Endothelial cell (in vitro differentiated cells): ENCODE measurements around the gene CRYL1. TPM values are rescaled to one million over a fixed set of nuclear protein-coding genes. Genes with fewer than 3 reads are reported as not detected.

Source experiments
- DNase-seq: peaks from one replicate; pipeline ENCODE4 v3.0.0; 2021; ENCODE audit warnings: low spot score
- H3K27ac Mint-ChIP-seq: one replicate; pipeline ENCODE4 v1.8.0; 2021; ENCODE audit warnings: mixed read lengths, inconsistent platforms; ENCODE audit not compliant: unreplicated experiment
- H3K27me3 Mint-ChIP-seq: one replicate; pipeline ENCODE4 v1.8.0; 2021; ENCODE audit warnings: mild to moderate bottlenecking, moderate library complexity, mixed read lengths, inconsistent platforms; ENCODE audit not compliant: unreplicated experiment
- H3K36me3 Mint-ChIP-seq: one replicate; pipeline ENCODE4 v1.8.0; 2021; ENCODE audit warnings: mild to moderate bottlenecking, low read depth, mixed read lengths, inconsistent platforms; ENCODE audit not compliant: unreplicated experiment
- H3K4me1 Mint-ChIP-seq: one replicate; pipeline ENCODE4 v1.8.0; 2021; ENCODE audit warnings: mild to moderate bottlenecking, mixed read lengths, inconsistent platforms; ENCODE audit not compliant: unreplicated experiment
- H3K4me3 Mint-ChIP-seq: one replicate; pipeline ENCODE4 v1.8.0; 2021; ENCODE audit warnings: mild to moderate bottlenecking, mixed read lengths, inconsistent platforms; ENCODE audit not compliant: unreplicated experiment
- H3K9me3 Mint-ChIP-seq: one replicate; pipeline ENCODE4 v1.8.0; 2021; ENCODE audit warnings: mixed read lengths, inconsistent platforms; ENCODE audit not compliant: unreplicated experiment
- total RNA-seq: library from RNA; stranded (reverse); fragmentation: NEBNext Ultra II Directional; extraction: Animal tissue kit (Norgen Biotek cat#: 25700); gene quantifications from one replicate; pipeline ENCODE4 v1.2.1, GENCODE V29; 2021; ENCODE audit not compliant: unreplicated experiment
- TF ChIP-seq, protein P1 (sequence below): fragments of 200-600 bp; sonication (generic); IDR thresholded peaks from one replicate; pipeline ENCODE4 v1.5.0; 2021; ENCODE audit warnings: antibody characterized with exemption; ENCODE audit not compliant: unreplicated experiment

Gene CRYL1
- total RNA-seq, 1 donor from 2014 or later: 4.8 TPM

DNA sequence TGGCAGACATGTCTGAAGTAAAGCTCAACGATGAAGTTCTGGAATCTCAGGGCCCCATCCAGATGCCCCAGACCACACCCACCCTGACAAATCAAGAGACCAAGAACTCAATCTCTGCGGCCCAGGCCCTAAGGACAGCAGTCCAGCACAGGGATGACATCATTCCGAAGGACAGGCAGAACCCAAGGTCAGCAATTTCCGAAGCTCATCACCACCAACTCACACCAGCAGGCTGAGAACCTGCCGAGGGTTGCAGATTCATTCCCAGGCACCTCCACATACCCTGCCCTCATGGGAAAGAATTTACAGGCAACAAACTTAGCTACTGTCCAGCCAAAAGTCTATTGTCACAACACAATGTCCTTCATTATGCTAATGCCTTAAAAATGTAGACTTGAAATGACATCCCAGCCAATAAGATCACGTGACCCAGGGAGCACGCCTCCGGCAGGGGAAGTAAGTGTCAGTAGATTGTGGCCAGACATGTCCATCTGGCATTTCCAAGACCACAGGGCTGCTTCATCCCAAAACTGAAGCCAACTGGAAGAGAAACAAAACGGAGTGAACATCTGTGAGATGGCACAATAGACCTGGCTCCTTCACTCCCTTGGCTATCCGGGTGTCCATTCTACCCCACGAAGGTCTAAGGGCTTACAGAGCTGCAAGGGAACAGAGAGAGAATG, 98.8 kb downstream of the CRYL1 start:
- Mint-ChIP-seq H3K27me3 (peaks cover 3% of the 10 kb centered on the region), H3K27ac (no peak overlapping the region), H3K4me1 (peaks cover 23% of the 10 kb centered on the region), H3K9me3 (no peaks in the 10 kb centered on the region), H3K36me3 (no peaks in the 10 kb centered on the region), H3K4me3 (no peak overlapping the region)
- DNase-seq: no peak
- TF ChIP-seq, protein P1, sequence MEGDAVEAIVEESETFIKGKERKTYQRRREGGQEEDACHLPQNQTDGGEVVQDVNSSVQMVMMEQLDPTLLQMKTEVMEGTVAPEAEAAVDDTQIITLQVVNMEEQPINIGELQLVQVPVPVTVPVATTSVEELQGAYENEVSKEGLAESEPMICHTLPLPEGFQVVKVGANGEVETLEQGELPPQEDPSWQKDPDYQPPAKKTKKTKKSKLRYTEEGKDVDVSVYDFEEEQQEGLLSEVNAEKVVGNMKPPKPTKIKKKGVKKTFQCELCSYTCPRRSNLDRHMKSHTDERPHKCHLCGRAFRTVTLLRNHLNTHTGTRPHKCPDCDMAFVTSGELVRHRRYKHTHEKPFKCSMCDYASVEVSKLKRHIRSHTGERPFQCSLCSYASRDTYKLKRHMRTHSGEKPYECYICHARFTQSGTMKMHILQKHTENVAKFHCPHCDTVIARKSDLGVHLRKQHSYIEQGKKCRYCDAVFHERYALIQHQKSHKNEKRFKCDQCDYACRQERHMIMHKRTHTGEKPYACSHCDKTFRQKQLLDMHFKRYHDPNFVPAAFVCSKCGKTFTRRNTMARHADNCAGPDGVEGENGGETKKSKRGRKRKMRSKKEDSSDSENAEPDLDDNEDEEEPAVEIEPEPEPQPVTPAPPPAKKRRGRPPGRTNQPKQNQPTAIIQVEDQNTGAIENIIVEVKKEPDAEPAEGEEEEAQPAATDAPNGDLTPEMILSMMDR: no peak

DNA sequence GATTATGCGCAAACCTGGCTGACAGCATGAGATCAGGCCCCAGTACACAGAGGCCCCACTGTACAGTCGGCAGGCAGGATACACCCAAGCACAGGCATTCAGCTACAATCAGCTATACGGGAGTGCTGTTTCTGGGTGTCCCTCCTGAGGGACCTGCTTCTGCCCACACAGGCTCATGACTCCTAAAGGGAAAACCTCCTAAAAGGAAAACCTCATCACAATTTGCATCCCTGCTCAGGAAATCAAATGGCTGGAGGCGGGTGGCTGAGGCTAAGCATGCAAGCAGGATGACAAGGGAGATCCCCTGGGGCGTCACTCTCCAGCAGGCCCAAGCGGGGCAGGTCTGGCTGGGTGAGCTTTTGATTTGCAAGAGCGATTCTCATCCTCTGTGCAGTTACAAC, 99.8 kb downstream of the CRYL1 start:
- H3K27me3 Mint-ChIP-seq: peaks cover 3% of the 10 kb centered on the region
- peaks cover 17% of the 10 kb centered on the region for H3K4me1 Mint-ChIP-seq
- DNase-seq: no peak
- no peaks in the 10 kb centered on the region for H3K9me3 Mint-ChIP-seq
- H3K36me3 Mint-ChIP-seq: no peaks in the 10 kb centered on the region
- TF ChIP-seq, protein P1: no peak
- no peak overlapping the region for H3K4me3 Mint-ChIP-seq
- H3K27ac Mint-ChIP-seq: no peak overlapping the region

DNA sequence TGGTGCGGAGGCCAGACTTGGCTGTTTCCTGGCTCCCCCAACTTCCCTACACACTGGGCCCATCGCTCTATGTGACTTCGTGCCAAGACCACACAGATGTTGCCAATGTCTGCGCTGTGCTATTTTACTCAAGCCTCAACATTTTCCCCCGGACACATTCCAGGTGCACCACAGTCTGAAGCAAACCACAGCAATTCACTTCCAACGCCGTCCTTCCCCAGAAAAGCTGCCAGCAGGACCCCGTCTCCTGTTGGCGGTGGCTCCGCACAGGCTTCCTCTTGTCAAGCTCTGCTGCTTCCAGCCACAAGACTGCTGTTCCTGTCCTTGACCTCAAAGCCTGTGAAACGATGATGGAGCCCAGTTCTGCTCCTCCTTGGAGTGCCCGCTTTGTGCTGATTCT, 100.7 kb downstream of the CRYL1 start:
- no peak overlapping the region for H3K4me3 Mint-ChIP-seq
- H3K27ac Mint-ChIP-seq: no peak overlapping the region
- H3K4me1 Mint-ChIP-seq: peaks cover 8% of the 10 kb centered on the region
- no peaks in the 10 kb centered on the region for H3K9me3 Mint-ChIP-seq
- DNase-seq: no peak
- peaks cover 3% of the 10 kb centered on the region for H3K27me3 Mint-ChIP-seq
- no peaks in the 10 kb centered on the region for H3K36me3 Mint-ChIP-seq
- TF ChIP-seq, protein P1: no peak

DNA sequence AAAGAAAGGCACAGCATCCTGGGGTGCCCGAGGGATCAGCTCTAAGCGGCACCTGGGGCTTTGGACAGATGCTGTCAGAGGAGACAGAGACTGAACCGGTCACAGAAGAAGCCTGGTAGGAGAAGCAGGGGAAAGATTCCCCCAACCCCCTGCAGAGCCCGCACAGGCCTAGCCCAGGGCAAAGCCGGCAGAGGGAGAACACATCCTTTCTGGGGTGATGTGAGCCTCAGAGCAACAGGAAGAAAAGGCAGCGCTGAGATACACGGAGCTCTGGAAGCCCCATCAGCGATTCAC, 101.2 kb downstream of the CRYL1 start:
- no peak overlapping the region for H3K4me3 Mint-ChIP-seq
- H3K27me3 Mint-ChIP-seq: peaks cover 3% of the 10 kb centered on the region
- DNase-seq: no peak
- no peaks in the 10 kb centered on the region for H3K9me3 Mint-ChIP-seq
- H3K36me3 Mint-ChIP-seq: no peaks in the 10 kb centered on the region
- TF ChIP-seq, protein P1: no peak
- peaks cover 7% of the 10 kb centered on the region for H3K4me1 Mint-ChIP-seq
- no peak overlapping the region for H3K27ac Mint-ChIP-seq

DNA sequence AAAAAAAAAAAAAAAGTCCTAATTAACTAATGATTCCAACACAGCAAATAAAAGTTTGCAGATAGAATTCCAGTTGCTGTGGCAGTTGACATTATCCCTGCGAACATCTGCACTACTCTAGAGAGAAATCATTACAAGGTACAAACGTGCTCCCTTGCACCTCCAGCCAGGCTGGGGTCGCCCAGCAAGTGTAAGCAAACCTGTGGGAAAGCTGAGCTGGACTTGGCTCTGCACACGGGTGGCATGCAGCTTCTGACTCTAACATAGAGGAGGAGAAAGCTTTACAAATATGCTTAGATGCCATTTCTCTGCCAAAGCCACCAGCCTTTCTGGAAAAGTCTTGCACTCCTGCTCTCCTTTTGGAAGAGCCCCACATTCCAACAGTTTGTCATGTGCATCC, 103.3 kb downstream of the CRYL1 start:
- Mint-ChIP-seq H3K4me3 (no peak overlapping the region), H3K27ac (no peak overlapping the region), H3K9me3 (no peaks in the 10 kb centered on the region), H3K27me3 (peaks cover 3% of the 10 kb centered on the region), H3K4me1 (peaks cover 7% of the 10 kb centered on the region), H3K36me3 (no peaks in the 10 kb centered on the region)
- no peak for DNase-seq
- TF ChIP-seq, protein P1: no peak
